ENCODE measurements around the gene SDHD. TPM values are rescaled to one million over a fixed set of nuclear protein-coding genes. Genes with fewer than 3 reads are reported as not detected.
A peak's percentile ranks its signal among the peaks of the same experiment; 100 is the strongest.
"Not testable (repeated sequence)": the region's sequence is repeated elsewhere in the genome, so short reads cannot be mapped to it uniquely, and the experiment has no call there.

SDHD gene
- total and polyA plus RNA-seq, 8 donors, result 94.1 to 127 (median 123) TPM

GRCh38 chr11:112082729-112083128 lies 3.9 kb upstream of the SDHD start:
- no peak for ATAC-seq
- peaks cover 6 to 17% of the 10 kb centered on the region in 2 donors for H3K4me1 ChIP-seq
- peaks cover 0 to 74% of the 10 kb centered on the region in 2 donors for H3K36me3 ChIP-seq
- TF ChIP-seq CTCF (IDR thresholded peaks at IDR 0.05), result no peak
- H3K9me3 ChIP-seq, result no peaks in the 10 kb centered on the region
- no peak for DNase-seq
- no peak overlapping the region for H3K4me3 ChIP-seq
- H3K27me3 ChIP-seq, result no peaks in the 10 kb centered on the region
- intact Hi-C loops (cut with DNase I), result no loop called here
- no peak overlapping the region for H3K27ac ChIP-seq

- Histone ChIP-seq H3K36me3 (peaks cover 0 to 73% of the 10 kb centered on the region in 2 donors), H3K27ac (peak overlapping the region; percentile 46 to 78), H3K4me3 (peak overlapping the region; percentile 89 to 91), H3K4me1 (peaks cover 8 to 42% of the 10 kb centered on the region in 2 donors), H3K9me3 (no peaks in the 10 kb centered on the region), H3K27me3 (no peaks in the 10 kb centered on the region)
- peak; percentile 70 for ATAC-seq
- TF ChIP-seq CTCF (IDR thresholded peaks at IDR 0.05), result no peak
- no peak for DNase-seq
- intact Hi-C loops (cut with DNase I), result no loop called here
Observed at GRCh38 chr11:112085822-112086421, 751 bp upstream of the SDHD start.

- TF ChIP-seq CTCF (IDR thresholded peaks at IDR 0.05), result no peak
- DNase-seq (no peak), ATAC-seq (peak; percentile 5)
- Histone ChIP-seq H3K4me3 (peak overlapping the region; percentile 89 to 91), H3K27ac (peak overlapping the region in 1 of 2 donors; percentile 78), H3K36me3 (peaks cover 0 to 73% of the 10 kb centered on the region in 2 donors), H3K4me1 (peaks cover 8 to 42% of the 10 kb centered on the region in 2 donors), H3K27me3 (no peaks in the 10 kb centered on the region), H3K9me3 (no peaks in the 10 kb centered on the region)
- intact Hi-C loops (cut with DNase I), result no loop called here
Observed at GRCh38 chr11:112087212-112087611, 539 bp downstream of the SDHD start.

- H3K36me3 ChIP-seq, result peaks cover 0 to 81% of the 10 kb centered on the region in 2 donors
- ATAC-seq; H3K27me3 ChIP-seq; DNase-seq; H3K9me3 ChIP-seq; H3K4me1 ChIP-seq; H3K27ac ChIP-seq; intact Hi-C loops (cut with DNase I); H3K4me3 ChIP-seq: not testable (repeated sequence)
Observed at GRCh38 chr11:112095302-112095701, 8.6 kb downstream of the SDHD start.

- Histone ChIP-seq H3K27me3 (no peaks in the 10 kb centered on the region), H3K27ac (no peak overlapping the region), H3K4me3 (no peak overlapping the region), H3K4me1 (no peaks in the 10 kb centered on the region), H3K36me3 (peaks cover 0 to 72% of the 10 kb centered on the region in 2 donors), H3K9me3 (no peaks in the 10 kb centered on the region)
- DNase-seq, result no peak
- no peak for ATAC-seq
- TF ChIP-seq CTCF (IDR thresholded peaks at IDR 0.05), result no peak
- intact Hi-C loops (cut with DNase I), result no loop called here
Observed at GRCh38 chr11:112096194-112096593, 9.5 kb downstream of the SDHD start.

Data from left lung (tissue), 10 donors.